Bronchial epithelial cell (primary cell): Measurements from ENCODE around the gene CLGN. TPM values are rescaled to one million over a fixed set of nuclear protein-coding genes. Genes with fewer than 3 reads are reported as not detected.
A peak's percentile ranks its signal among the peaks of the same experiment; 100 is the strongest.

ENCODE experiments used
- DNase-seq: peaks from one replicate; pipeline ENCODE4 v3.0.0-alpha.2; 2010; ENCODE audit warnings: low read depth
- FAIRE-seq: peaks from 2 replicates; lab custom pipeline; 2011; peaks lifted over from hg19 to GRCh38; lab: Jason Lieb, UNC
- H3K27me3 ChIP-seq: 2 replicates; pipeline ENCODE4 v1.5.1; 2011; ENCODE audit warnings: low read length; ENCODE audit not compliant: control insufficient read depth, insufficient read depth
- H3K36me3 ChIP-seq: 2 replicates; pipeline ENCODE4 v1.5.1; 2011; ENCODE audit warnings: low read length; ENCODE audit not compliant: control insufficient read depth, insufficient read depth
- H3K4me3 ChIP-seq: 2 replicates; pipeline ENCODE4 v1.5.1; 2011; ENCODE audit warnings: mild to moderate bottlenecking, low read depth, low read length, control low read depth
- total RNA-seq: library from RNA; depleted of rRNA; stranded (reverse); fragments of >200 nt; gene quantifications from 2 replicates; pipeline ENCODE4 v1.2.1, GENCODE V29; 2014
- TF ChIP-seq, protein P1 (sequence below): IDR thresholded peaks from 2 replicates; pipeline ENCODE4 v1.5.1; 2011; ENCODE audit warnings: mild to moderate bottlenecking, moderate library complexity, low read length, control low read depth, inconsistent platforms; ENCODE audit not compliant: insufficient read depth, severe bottlenecking

CLGN gene, protein sequence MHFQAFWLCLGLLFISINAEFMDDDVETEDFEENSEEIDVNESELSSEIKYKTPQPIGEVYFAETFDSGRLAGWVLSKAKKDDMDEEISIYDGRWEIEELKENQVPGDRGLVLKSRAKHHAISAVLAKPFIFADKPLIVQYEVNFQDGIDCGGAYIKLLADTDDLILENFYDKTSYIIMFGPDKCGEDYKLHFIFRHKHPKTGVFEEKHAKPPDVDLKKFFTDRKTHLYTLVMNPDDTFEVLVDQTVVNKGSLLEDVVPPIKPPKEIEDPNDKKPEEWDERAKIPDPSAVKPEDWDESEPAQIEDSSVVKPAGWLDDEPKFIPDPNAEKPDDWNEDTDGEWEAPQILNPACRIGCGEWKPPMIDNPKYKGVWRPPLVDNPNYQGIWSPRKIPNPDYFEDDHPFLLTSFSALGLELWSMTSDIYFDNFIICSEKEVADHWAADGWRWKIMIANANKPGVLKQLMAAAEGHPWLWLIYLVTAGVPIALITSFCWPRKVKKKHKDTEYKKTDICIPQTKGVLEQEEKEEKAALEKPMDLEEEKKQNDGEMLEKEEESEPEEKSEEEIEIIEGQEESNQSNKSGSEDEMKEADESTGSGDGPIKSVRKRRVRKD
- 53.1 and 78.5 TPM in 2 replicates for total RNA-seq

DNA sequence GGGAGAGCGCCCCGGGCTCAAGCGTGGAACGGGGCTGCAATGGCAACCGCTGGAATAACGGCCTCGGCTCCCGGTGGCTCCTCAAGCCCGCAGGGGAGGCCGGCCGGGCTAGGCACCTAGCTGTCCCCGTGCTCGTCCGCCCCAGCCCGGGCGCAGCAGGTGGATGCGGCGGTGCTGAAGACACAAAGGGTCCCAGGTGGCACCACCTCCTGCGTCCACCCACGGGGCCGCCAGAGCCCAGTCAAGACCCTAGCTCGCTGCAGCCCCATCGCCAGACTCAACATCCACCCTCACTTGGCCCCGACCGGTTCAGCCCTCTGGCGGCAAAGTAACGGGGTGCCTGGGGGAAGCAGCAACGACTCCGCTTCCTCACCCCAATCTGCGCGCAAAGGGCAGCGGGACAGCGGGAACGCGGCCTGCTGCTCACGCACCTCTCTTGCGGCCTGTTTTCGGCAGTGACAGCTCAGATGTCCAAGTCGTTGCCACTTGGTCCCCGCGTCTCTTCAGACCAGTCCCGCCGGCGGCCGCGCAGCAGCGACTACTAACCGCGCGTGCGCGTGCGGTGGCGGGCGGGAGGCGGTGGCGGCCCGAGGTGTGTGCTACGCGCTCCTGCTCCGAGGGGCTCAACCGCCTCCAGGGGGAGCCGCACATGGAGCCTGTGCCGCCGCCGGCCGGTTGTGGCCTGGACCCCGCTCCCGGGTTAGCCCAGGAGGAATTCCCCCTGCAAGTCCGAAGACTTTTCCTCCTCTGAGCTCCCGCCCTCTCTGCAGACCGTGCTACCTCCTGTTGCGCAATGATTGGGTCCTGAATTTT lies at the start of gene CLGN:
CLGN (minus strand) TSS at position 543 of the 813 bp plus-strand sequence. CDS start 14,570 bp downstream, outside the sequence.
- TF ChIP-seq, protein P1, sequence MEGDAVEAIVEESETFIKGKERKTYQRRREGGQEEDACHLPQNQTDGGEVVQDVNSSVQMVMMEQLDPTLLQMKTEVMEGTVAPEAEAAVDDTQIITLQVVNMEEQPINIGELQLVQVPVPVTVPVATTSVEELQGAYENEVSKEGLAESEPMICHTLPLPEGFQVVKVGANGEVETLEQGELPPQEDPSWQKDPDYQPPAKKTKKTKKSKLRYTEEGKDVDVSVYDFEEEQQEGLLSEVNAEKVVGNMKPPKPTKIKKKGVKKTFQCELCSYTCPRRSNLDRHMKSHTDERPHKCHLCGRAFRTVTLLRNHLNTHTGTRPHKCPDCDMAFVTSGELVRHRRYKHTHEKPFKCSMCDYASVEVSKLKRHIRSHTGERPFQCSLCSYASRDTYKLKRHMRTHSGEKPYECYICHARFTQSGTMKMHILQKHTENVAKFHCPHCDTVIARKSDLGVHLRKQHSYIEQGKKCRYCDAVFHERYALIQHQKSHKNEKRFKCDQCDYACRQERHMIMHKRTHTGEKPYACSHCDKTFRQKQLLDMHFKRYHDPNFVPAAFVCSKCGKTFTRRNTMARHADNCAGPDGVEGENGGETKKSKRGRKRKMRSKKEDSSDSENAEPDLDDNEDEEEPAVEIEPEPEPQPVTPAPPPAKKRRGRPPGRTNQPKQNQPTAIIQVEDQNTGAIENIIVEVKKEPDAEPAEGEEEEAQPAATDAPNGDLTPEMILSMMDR: peak; percentile 42
- no peak for FAIRE-seq
- no peaks in the 10 kb centered on the region for H3K36me3 ChIP-seq
- no peak for DNase-seq
- peak within 1 kb of the TSS; percentile 53 for H3K4me3 ChIP-seq
- no peaks in the 10 kb centered on the region for H3K27me3 ChIP-seq

DNA sequence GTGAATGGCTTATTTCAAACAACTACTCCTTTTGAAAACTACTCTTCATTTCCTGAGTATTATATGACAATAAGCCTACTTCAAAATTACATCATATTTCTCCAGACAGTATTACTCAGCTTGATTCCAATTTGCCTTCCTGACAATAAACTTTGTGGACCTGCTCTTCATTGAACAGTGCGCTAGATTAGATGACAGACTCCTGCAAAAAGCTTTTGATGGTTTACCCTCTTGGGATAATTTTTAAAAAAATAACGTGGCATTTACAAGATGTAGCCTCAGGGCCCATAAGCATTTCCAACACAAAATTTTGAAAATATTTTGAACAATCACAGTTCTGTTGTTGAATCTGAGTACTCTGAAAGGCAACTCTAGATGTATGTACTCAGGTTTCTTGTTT lies 44.7 kb upstream of the CLGN start:
- TF ChIP-seq, protein P1: no peak
- Histone ChIP-seq H3K27me3 (peaks cover 5% of the 10 kb centered on the region), H3K4me3 (no peak overlapping the region), H3K36me3 (no peaks in the 10 kb centered on the region)
- FAIRE-seq (no peak), DNase-seq (peak; percentile 3)

DNA sequence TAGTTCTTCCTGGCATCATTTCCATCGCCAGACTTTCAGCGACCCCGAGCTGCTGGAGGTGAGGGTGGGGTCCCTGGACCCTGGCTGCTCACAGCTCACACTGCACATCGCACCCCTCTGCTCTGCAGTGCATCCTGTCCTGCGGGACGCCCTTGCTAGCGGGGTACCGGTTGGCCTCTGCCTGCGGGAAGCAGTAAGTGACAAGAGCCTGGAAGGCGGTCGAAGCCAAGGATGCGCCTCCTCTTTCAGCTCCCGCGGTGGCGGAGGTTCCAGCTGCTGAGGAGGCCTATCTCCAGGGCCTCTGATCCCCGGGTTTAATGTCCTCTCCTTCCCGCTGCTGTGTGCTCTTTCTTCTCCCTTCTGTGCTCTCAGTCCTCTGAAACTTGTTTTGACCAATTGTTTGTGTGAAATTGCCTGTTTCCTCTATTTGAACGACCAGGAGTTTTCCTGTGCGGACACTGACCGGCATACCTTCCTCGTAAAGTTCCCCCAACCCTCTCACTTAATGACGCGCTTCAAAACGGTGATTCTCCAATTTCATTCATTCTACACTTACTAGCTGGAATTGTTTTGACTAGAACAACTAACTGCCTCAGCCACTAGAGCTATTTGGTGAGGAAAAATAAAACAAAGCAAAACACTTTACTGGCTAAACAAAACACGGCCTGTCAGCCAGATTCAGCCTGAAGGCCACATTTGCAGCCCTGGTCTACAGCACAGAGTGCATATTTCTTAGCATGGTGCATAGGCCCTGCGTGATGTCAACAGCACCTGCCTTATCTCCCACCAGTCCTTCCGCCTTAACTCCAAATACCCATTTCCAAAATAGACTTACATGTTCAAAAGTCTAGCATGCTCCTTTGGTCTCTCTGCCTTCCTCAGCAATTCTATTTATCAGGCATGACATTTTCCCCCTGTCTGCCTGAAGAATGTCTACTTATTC lies 42.6 kb upstream of the CLGN start:
- peaks cover 5% of the 10 kb centered on the region for H3K27me3 ChIP-seq
- H3K36me3 ChIP-seq: no peaks in the 10 kb centered on the region
- DNase-seq (no peak), FAIRE-seq (no peak)
- no peak overlapping the region for H3K4me3 ChIP-seq
- TF ChIP-seq, protein P1: no peak

DNA sequence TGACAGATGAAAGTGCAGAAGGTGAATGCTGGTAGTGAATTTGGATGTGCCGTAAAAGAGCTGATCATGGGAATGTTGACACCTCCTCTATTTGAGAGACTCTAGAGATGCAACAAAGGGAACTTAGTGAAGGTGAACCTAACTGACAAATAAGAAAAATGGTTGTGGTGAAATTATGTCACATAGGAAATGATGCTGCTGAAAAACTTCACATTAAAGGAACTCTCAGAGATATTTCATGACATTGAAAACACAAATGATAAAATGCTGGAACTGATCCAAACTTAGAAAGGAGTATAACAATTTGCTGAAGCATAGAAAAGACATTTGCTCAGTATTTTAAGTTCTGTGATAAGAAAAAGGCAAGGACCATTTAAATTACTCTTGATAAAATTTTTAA lies 38.7 kb upstream of the CLGN start:
- peaks cover 5% of the 10 kb centered on the region for H3K27me3 ChIP-seq
- H3K36me3 ChIP-seq: no peaks in the 10 kb centered on the region
- FAIRE-seq: no peak
- H3K4me3 ChIP-seq: no peak overlapping the region
- TF ChIP-seq, protein P1: no peak
- DNase-seq: no peak

DNA sequence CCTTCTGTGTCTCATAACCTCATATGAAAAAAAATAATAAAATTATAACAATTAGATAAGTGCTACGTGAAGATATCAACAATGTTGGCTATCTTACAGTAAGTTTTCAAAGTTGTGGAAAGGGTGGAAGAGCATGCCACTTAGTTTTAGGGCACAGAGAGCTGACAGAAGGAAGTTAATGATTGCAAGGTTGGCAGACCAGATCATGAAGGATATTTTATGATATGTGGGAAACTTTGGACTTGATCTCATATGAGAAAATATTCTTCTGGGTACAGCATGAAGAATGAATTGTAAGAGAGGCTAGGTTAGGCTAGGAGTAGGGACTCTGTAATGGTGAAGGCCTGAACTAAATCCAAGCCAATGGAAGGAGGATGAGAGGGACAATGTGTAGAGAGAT lies 36.2 kb upstream of the CLGN start:
- no peaks in the 10 kb centered on the region for H3K27me3 ChIP-seq
- H3K4me3 ChIP-seq: no peak overlapping the region
- TF ChIP-seq, protein P1: no peak
- DNase-seq: no peak
- no peaks in the 10 kb centered on the region for H3K36me3 ChIP-seq
- no peak for FAIRE-seq
